Loucy (cell line): ENCODE measurements around the gene UBXN6.

Experiments used
- H2AFZ ChIP-seq: fragments of 200-600 bp; sonication (generic); 2 replicates; pipeline ENCODE4 v1.6.0; 2016; ENCODE audit warnings: antibody characterized with exemption, mild to moderate bottlenecking, low read length, moderate library complexity
- H3F3A ChIP-seq: fragments of 200-600 bp; 2 replicates; pipeline ENCODE4 v1.6.0; 2016; ENCODE audit warnings: antibody characterized with exemption, low read depth, mild to moderate bottlenecking
- H3K27me3 ChIP-seq: fragments of 200-600 bp; sonication (generic); 2 replicates; pipeline ENCODE4 v1.6.1; 2014; ENCODE audit warnings: low read length, mild to moderate bottlenecking; ENCODE audit not compliant: insufficient read depth, poor library complexity, severe bottlenecking
- H3K36me3 ChIP-seq: fragments of 200-600 bp; sonication (generic); 2 replicates; pipeline ENCODE4 v1.6.1; 2016; ENCODE audit warnings: low read length; ENCODE audit not compliant: insufficient read depth
- H3K4me1 ChIP-seq: fragments of 200-600 bp; sonication (generic); 2 replicates; pipeline ENCODE4 v1.5.1; 2014; ENCODE audit warnings: low read length, mild to moderate bottlenecking; ENCODE audit not compliant: insufficient read depth, poor library complexity, severe bottlenecking
- H3K4me2 ChIP-seq: fragments of 200-600 bp; sonication (generic); 2 replicates; pipeline ENCODE4 v1.6.0; 2014; ENCODE audit warnings: antibody characterized with exemption, low read length, low read depth, mild to moderate bottlenecking; ENCODE audit not compliant: poor library complexity, severe bottlenecking
- H3K4me3 ChIP-seq: fragments of 200-600 bp; sonication (generic); 2 replicates; pipeline ENCODE4 v1.5.1; 2014; ENCODE audit warnings: low read length, mild to moderate bottlenecking, mixed read lengths; ENCODE audit not compliant: poor library complexity, severe bottlenecking
- H3K79me2 ChIP-seq: fragments of 200-600 bp; sonication (generic); 2 replicates; pipeline ENCODE4 v1.6.1; 2014; ENCODE audit warnings: low read length; ENCODE audit not compliant: insufficient read depth
- H3K9ac ChIP-seq: fragments of 200-600 bp; sonication (generic); 2 replicates; pipeline ENCODE4 v1.6.0; 2014; ENCODE audit warnings: mild to moderate bottlenecking, low read depth, low read length, moderate library complexity; ENCODE audit not compliant: poor library complexity, severe bottlenecking
- H3K9me2 ChIP-seq: fragments of 200-600 bp; sonication (generic); replicated peaks from 2 replicates; pipeline ENCODE4 v1.6.1; 2016; ENCODE audit warnings: low read depth, low read length, mixed read lengths
- H3K9me3 ChIP-seq: fragments of 200-600 bp; sonication (generic); 2 replicates; pipeline ENCODE4 v1.6.1; 2014; ENCODE audit warnings: mild to moderate bottlenecking, antibody characterized with exemption, low read length, low read depth; ENCODE audit not compliant: insufficient read depth
- H4K20me1 ChIP-seq: fragments of 200-600 bp; sonication (generic); 2 replicates; pipeline ENCODE4 v1.6.0; 2014; ENCODE audit warnings: antibody characterized with exemption, low read length, mild to moderate bottlenecking; ENCODE audit not compliant: insufficient read depth, poor library complexity, severe bottlenecking
- CTCF ChIP-seq: fragments of 200-600 bp; sonication (generic); conservative IDR thresholded peaks from 2 replicates; pipeline ENCODE4 v1.5.1; 2014; ENCODE audit warnings: mild to moderate bottlenecking, antibody characterized with exemption, low read length
- EZH2phosphoT487 ChIP-seq: fragments of 200-600 bp; IDR thresholded peaks from 2 replicates; pipeline ENCODE4 v1.6.1; 2018; ENCODE audit warnings: antibody characterized with exemption, mild to moderate bottlenecking, moderate library complexity, borderline replicate concordance

The UBXN6 gene

GRCh38 chr19:4503825-4504170, 46.2 kb upstream of the UBXN6 start:
- Histone ChIP-seq H2AFZ (no peak overlapping the region), H3K9me3 (no peaks in the 10 kb centered on the region), H3K9ac (no peak overlapping the region), H3K9me2 (no peaks in the 10 kb centered on the region), H3K4me2 (no peak overlapping the region), H3K79me2 (no peaks in the 10 kb centered on the region), H3F3A (no peaks in the 10 kb centered on the region), H3K27me3 (no peaks in the 10 kb centered on the region), H3K4me1 (peaks cover 5% of the 10 kb centered on the region), H4K20me1 (no peaks in the 10 kb centered on the region), H3K4me3 (no peak overlapping the region), H3K36me3 (peaks cover 11% of the 10 kb centered on the region; the same call in 1 of the 2 replicates)
- TF ChIP-seq EZH2phosphoT487, result no peak
- TF ChIP-seq CTCF, result no peak

GRCh38 chr19:4503132-4503824, 45.7 kb upstream of the UBXN6 start:
- no peak overlapping the region for H2AFZ ChIP-seq
- H3K9ac ChIP-seq, result no peak overlapping the region
- no peaks in the 10 kb centered on the region for H4K20me1 ChIP-seq
- H3K27me3 ChIP-seq, result no peaks in the 10 kb centered on the region
- no peaks in the 10 kb centered on the region for H3F3A ChIP-seq
- peaks cover 16% of the 10 kb centered on the region; the same call in 1 of the 2 replicates for H3K36me3 ChIP-seq
- H3K4me2 ChIP-seq, result no peak overlapping the region
- H3K4me1 ChIP-seq, result peaks cover 5% of the 10 kb centered on the region
- no peaks in the 10 kb centered on the region for H3K79me2 ChIP-seq
- H3K9me3 ChIP-seq, result no peaks in the 10 kb centered on the region
- no peaks in the 10 kb centered on the region for H3K9me2 ChIP-seq
- H3K4me3 ChIP-seq, result no peak overlapping the region
- no peak for TF ChIP-seq EZH2phosphoT487

GRCh38 chr19:4502282-4503131, 44.9 kb upstream of the UBXN6 start:
- Histone ChIP-seq H3K9me2 (no peaks in the 10 kb centered on the region), H3K9ac (no peak overlapping the region), H2AFZ (no peak overlapping the region), H3K36me3 (peaks cover 24% of the 10 kb centered on the region; the same call in 1 of the 2 replicates), H3K4me2 (no peak overlapping the region), H3K4me1 (peaks cover 5% of the 10 kb centered on the region), H3K9me3 (no peaks in the 10 kb centered on the region), H3K4me3 (no peak overlapping the region), H3F3A (no peaks in the 10 kb centered on the region), H3K27me3 (no peaks in the 10 kb centered on the region), H4K20me1 (no peaks in the 10 kb centered on the region), H3K79me2 (no peaks in the 10 kb centered on the region)
- no peak for TF ChIP-seq EZH2phosphoT487
- TF ChIP-seq CTCF, result no peak
